Mesenchymal stem cell (in vitro differentiated cells and primary cell): ENCODE data around the gene VAMP1.
A peak's percentile ranks its signal among the peaks of the same experiment; 100 is the strongest.
"Not testable (repeated sequence)": the region's sequence is repeated elsewhere in the genome, so short reads cannot be mapped to it uniquely, and the experiment has no call there.

Source experiments
- DNase-seq: peaks from one replicate; pipeline ENCODE4 v3.0.0-alpha.2; 2013
- H2AFZ ChIP-seq: one replicate; pipeline ENCODE4 v1.6.1; 2013; ENCODE audit warnings: low read depth, mild to moderate bottlenecking, control low read depth, inconsistent platforms, low read length, moderate library complexity
- H2AK5ac ChIP-seq: 2 replicates; pipeline ENCODE4 v1.6.1; 2013; ENCODE audit warnings: low read length, moderate library complexity, mild to moderate bottlenecking, inconsistent platforms; ENCODE audit not compliant: severe bottlenecking
- H2BK120ac ChIP-seq: one replicate; pipeline ENCODE4 v1.6.1; 2013; ENCODE audit warnings: low read depth, mild to moderate bottlenecking, inconsistent platforms, low read length, moderate library complexity
- H2BK12ac ChIP-seq, 2 experiments: one replicate each; pipeline ENCODE4 v1.6.1; 2013; ENCODE audit warnings: inconsistent platforms in 2 of 2, low read length in 2 of 2, mild to moderate bottlenecking in 2 of 2, moderate library complexity in 2 of 2, control low read depth in 1 of 2
- H2BK15ac ChIP-seq: one replicate; pipeline ENCODE4 v1.6.1; 2013; ENCODE audit warnings: mild to moderate bottlenecking, low read depth, inconsistent platforms; ENCODE audit not compliant: poor library complexity, severe bottlenecking
- H2BK5ac ChIP-seq: 2 replicates; pipeline ENCODE4 v1.6.1; 2013; ENCODE audit warnings: low read depth, mild to moderate bottlenecking, low read length, control low read depth, inconsistent platforms; ENCODE audit not compliant: poor library complexity, severe bottlenecking
- H3K14ac ChIP-seq, 2 experiments: one replicate each; pipeline ENCODE4 v1.6.1; 2013; ENCODE audit warnings: inconsistent platforms in 2 of 2, low read length in 2 of 2, control low read depth in 1 of 2, mild to moderate bottlenecking in 1 of 2, moderate library complexity in 1 of 2
- H3K18ac ChIP-seq, 2 experiments: one replicate each; pipeline ENCODE4 v1.6.1; 2013; ENCODE audit warnings: inconsistent platforms in 2 of 2, low read length in 2 of 2, control low read depth in 1 of 2, low read depth in 1 of 2, mild to moderate bottlenecking in 1 of 2
- H3K23ac ChIP-seq, 2 experiments: one replicate each; pipeline ENCODE4 v1.6.1; 2013; ENCODE audit warnings: inconsistent platforms in 2 of 2, low read length in 2 of 2, mild to moderate bottlenecking in 2 of 2, moderate library complexity in 2 of 2, control low read depth in 1 of 2
- H3K27ac ChIP-seq: 2 replicates; pipeline ENCODE4 v1.5.1; 2013; ENCODE audit warnings: mild to moderate bottlenecking, moderate library complexity, low read length, control low read depth, inconsistent platforms; ENCODE audit not compliant: poor library complexity, severe bottlenecking
- H3K27me3 ChIP-seq, 2 experiments: 2 replicates each; pipeline versions ENCODE4 v1.6.1 to v1.7.0; 2013; ENCODE audit warnings: low read length in 2 of 2, mild to moderate bottlenecking in 2 of 2, moderate library complexity in 2 of 2, control low read depth in 1 of 2, inconsistent platforms in 1 of 2; ENCODE audit not compliant: control insufficient read depth in 1 of 2, insufficient read depth in 1 of 2
- H3K36me3 ChIP-seq, 2 experiments: 2 replicates each; pipeline versions ENCODE4 v1.6.1 to v1.7.0; 2013; ENCODE audit warnings: low read length in 2 of 2, control low read depth in 1 of 2, inconsistent platforms in 1 of 2, low read depth in 1 of 2, mild to moderate bottlenecking in 1 of 2; ENCODE audit not compliant: insufficient read depth in 2 of 2, control insufficient read depth in 1 of 2
- H3K4ac ChIP-seq, 2 experiments: one replicate each; pipeline ENCODE4 v1.6.1; 2013; ENCODE audit warnings: inconsistent platforms in 2 of 2, low read length in 2 of 2, mild to moderate bottlenecking in 2 of 2, moderate library complexity in 2 of 2, control low read depth in 1 of 2, low read depth in 1 of 2
- H3K4me1 ChIP-seq: 2 replicates; pipeline ENCODE4 v1.6.1; 2013; ENCODE audit warnings: low read depth, low read length, control low read depth; ENCODE audit not compliant: control insufficient read depth, insufficient read depth
- H3K4me2 ChIP-seq: 2 replicates; pipeline ENCODE4 v1.6.1; 2013; ENCODE audit warnings: low read length, mild to moderate bottlenecking, inconsistent platforms; ENCODE audit not compliant: poor library complexity, severe bottlenecking
- H3K4me3 ChIP-seq, 2 experiments: 2 replicates each; pipeline versions ENCODE4 v1.5.1 to v1.7.0; 2013; ENCODE audit warnings: low read length in 2 of 2, mild to moderate bottlenecking in 2 of 2, control low read depth in 1 of 2, low read depth in 1 of 2; ENCODE audit not compliant: insufficient read depth in 1 of 2
- H3K79me1 ChIP-seq: replicated peaks from 2 replicates; pipeline ENCODE4 v1.6.1; 2013; ENCODE audit warnings: mild to moderate bottlenecking, control low read depth, low read length, inconsistent platforms; ENCODE audit not compliant: poor library complexity, severe bottlenecking
- H3K9ac ChIP-seq: 2 replicates; pipeline ENCODE4 v1.7.0; 2013; ENCODE audit warnings: mild to moderate bottlenecking, low read length, moderate library complexity
- H3K9me3 ChIP-seq: 2 replicates; pipeline ENCODE4 v1.7.0; 2013; ENCODE audit warnings: mild to moderate bottlenecking, low read length; ENCODE audit not compliant: control insufficient read depth
- H4K8ac ChIP-seq: one replicate; pipeline ENCODE4 v1.6.1; 2013; ENCODE audit warnings: inconsistent platforms, mild to moderate bottlenecking, low read length, moderate library complexity
- H4K91ac ChIP-seq: one replicate; pipeline ENCODE4 v1.6.1; 2013; ENCODE audit warnings: mild to moderate bottlenecking, low read length, inconsistent platforms
- WGBS: methylation state at CpG from one replicate; pipeline ENCODE4 v1.1.7; 2013; ENCODE audit warnings: mixed read lengths; 5-methylcytosine and 5-hydroxymethylcytosine counted together

VAMP1 gene

GRCh38 chr12:6467571-6468282 lies 2.8 kb downstream of the VAMP1 start:
- H3K27me3 ChIP-seq, H4K91ac ChIP-seq, H2AFZ ChIP-seq, H2BK5ac ChIP-seq, H2AK5ac ChIP-seq, H3K9me3 ChIP-seq, H2BK12ac ChIP-seq, DNase-seq, H3K18ac ChIP-seq, H3K4ac ChIP-seq, H2BK15ac ChIP-seq, H3K4me1 ChIP-seq, H3K23ac ChIP-seq, H3K4me2 ChIP-seq, H3K14ac ChIP-seq, H2BK120ac ChIP-seq, H3K27ac ChIP-seq, H4K8ac ChIP-seq: not testable (repeated sequence)
- H3K79me1 ChIP-seq = peaks cover 22% of the 10 kb centered on the region
- H3K36me3 ChIP-seq = peaks cover 24 to 37% of the 10 kb centered on the region in 2 experiments
- H3K4me3 ChIP-seq = peak overlapping the region in 1 of 2 experiments; percentile 90
- over 99% methylated on average over 9 of the region's 9 CpGs for WGBS
- peak overlapping the region; percentile 89 for H3K9ac ChIP-seq

GRCh38 chr12:6466751-6467150 lies 3.7 kb downstream of the VAMP1 start:
- H3K18ac ChIP-seq, H3K4me2 ChIP-seq, H3K4me1 ChIP-seq, H3K27ac ChIP-seq, H3K4ac ChIP-seq, H3K9ac ChIP-seq, H2BK5ac ChIP-seq, H4K91ac ChIP-seq, H2BK120ac ChIP-seq, H3K23ac ChIP-seq, H2BK12ac ChIP-seq, H2AFZ ChIP-seq, H2BK15ac ChIP-seq, H3K27me3 ChIP-seq, H3K9me3 ChIP-seq, H2AK5ac ChIP-seq, DNase-seq, H3K4me3 ChIP-seq, H3K14ac ChIP-seq, H4K8ac ChIP-seq: not testable (repeated sequence)
- WGBS = 100% methylated on average over 2 of the region's 4 CpGs
- peaks cover 22% of the 10 kb centered on the region for H3K79me1 ChIP-seq
- H3K36me3 ChIP-seq = peaks cover 32 to 47% of the 10 kb centered on the region in 2 experiments

GRCh38 chr12:6466184-6466573 lies 4.3 kb downstream of the VAMP1 start:
- Histone ChIP-seq H2BK12ac (no peak overlapping the region), H2BK120ac (no peak overlapping the region), H4K91ac (no peak overlapping the region), H3K27me3 (no peaks in the 10 kb centered on the region), H2BK15ac (no peak overlapping the region), H3K36me3 (peaks cover 38 to 52% of the 10 kb centered on the region in 2 experiments), H3K9ac (no peak overlapping the region), H2BK5ac (no peak overlapping the region), H2AK5ac (peak overlapping the region; percentile 41), H3K79me1 (peaks cover 22% of the 10 kb centered on the region), H3K9me3 (no peaks in the 10 kb centered on the region), H3K4ac (no peak overlapping the region), H3K4me1 (peaks cover 6% of the 10 kb centered on the region), H3K4me2 (no peak overlapping the region), H3K4me3 (no peak overlapping the region), H3K18ac (no peak overlapping the region), H3K27ac (no peak overlapping the region), H2AFZ (no peak overlapping the region), H3K14ac (no peak overlapping the region), H3K23ac (no peak overlapping the region), H4K8ac (no peak overlapping the region)
- DNase-seq = no peak
- 88% methylated on average over 4 of the region's 5 CpGs for WGBS

DNA sequence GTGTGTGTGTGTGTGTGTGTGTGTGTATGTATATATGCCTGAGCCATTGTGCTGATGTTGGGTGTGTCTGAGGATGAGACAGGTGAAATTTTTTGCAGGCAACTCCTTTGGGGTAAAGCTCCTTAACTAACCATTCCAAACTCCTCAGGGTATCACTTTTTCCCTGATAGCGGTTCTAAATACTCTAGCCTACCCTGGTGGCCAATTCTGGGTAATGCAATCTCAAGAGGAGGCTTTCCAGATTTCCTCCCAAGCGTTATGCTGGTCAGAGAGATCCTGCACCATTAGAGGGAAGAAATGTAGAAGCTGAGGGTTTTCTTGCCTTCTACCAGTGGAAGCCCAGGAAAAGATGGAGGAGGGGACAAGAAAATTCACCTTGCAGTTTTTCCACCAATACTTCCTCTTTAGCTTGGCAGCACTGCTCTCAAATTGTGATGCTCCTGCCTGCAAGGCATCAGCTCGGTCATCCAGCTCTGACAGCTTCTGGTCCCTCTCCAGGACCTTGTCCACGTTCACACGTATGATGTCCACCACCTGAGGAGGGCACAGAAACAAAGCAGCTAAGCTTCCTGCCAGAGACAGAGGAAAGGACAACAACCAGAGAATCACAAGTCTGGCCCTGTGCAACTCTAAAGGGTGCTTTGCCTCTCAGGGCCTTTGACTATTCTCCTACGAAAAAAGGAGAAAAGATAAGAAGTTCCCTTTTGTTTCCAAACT lies 4.9 kb downstream of the VAMP1 start:
- Histone ChIP-seq H2BK5ac (no peak overlapping the region), H3K23ac (no peak overlapping the region), H2AK5ac (no peak overlapping the region), H3K4me3 (no peak overlapping the region), H3K27me3 (no peaks in the 10 kb centered on the region), H3K4me2 (no peak overlapping the region), H3K9ac (no peak overlapping the region), H3K36me3 (peaks cover 44 to 58% of the 10 kb centered on the region in 2 experiments), H2BK120ac (no peak overlapping the region), H3K27ac (no peak overlapping the region), H4K91ac (no peak overlapping the region), H3K4ac (peak overlapping the region in 1 of 2 experiments; percentile 25), H3K14ac (no peak overlapping the region), H3K79me1 (peaks cover 24% of the 10 kb centered on the region), H4K8ac (peak overlapping the region; percentile 28), H2AFZ (no peak overlapping the region), H3K4me1 (peaks cover 4% of the 10 kb centered on the region), H2BK12ac (no peak overlapping the region), H2BK15ac (no peak overlapping the region), H3K9me3 (no peaks in the 10 kb centered on the region), H3K18ac (no peak overlapping the region)
- DNase-seq = peak; percentile 78
- 70% methylated on average over 6 of the region's 6 CpGs for WGBS
